Suppressor macrophage (primary cell): ENCODE measurements around the gene DPYD.

ENCODE experiments used
- DNase-seq, 4 experiments: peaks; one replicate each; pipeline ENCODE4 v3.0.0-alpha.2; 2020 to 2022

Gene DPYD

DNA sequence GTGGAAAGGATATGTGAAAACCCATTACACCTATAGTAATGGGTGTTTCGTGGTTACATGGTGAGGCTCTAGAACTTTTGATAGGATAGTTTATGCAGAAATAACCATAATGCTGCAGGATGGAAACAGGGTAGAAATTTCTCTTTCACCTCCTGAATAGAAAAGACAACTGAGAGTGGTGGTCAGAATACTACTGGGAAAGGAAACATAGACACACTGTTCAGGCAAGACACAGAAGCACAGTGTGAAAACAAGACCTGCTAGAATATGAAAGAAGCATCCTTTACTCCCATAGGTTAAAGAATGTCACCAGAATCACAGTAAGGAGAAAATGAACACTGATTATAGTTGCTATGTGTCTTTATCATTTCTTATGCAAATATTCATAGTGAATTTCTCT, 496.6 kb downstream of the DPYD start:
- no peak for DNase-seq

DNA sequence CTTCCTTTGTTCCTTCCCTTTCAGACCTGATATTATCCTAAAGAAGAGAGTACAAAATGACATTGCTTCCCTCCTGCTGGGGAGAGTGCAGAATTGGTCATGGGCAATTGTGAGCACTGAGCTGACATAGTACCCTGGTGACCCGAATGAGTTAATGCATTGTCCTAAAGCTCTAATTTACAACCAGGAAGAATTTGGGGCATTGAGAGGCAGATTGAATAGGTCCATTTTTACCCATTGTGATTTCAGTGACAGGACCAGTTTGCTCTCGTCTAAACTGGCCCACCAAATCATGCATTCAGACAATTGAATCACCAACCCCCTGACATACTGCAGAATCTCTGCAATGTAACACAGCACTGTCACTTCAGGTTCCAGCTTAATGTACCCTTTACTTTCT, 497.4 kb downstream of the DPYD start:
- no peak for DNase-seq

DNA sequence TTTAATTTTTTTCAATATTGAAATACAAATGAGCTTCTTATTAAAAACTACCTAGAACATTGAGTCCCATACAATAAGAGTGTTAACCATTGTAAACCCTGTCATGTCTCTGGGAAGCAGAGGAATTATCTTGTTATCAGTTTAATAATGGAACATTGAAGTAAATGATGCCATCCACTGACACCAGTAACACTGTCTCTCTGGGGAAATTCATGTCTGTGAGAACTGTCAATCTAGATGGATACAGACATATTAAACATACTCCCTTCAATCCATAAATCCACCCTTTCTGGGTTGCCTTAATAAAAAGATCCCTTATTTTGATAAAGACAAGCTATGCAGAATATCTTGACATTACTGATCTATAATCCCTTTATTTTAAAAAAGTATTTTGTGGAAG, 503.2 kb downstream of the DPYD start:
- DNase-seq: no peak

DNA sequence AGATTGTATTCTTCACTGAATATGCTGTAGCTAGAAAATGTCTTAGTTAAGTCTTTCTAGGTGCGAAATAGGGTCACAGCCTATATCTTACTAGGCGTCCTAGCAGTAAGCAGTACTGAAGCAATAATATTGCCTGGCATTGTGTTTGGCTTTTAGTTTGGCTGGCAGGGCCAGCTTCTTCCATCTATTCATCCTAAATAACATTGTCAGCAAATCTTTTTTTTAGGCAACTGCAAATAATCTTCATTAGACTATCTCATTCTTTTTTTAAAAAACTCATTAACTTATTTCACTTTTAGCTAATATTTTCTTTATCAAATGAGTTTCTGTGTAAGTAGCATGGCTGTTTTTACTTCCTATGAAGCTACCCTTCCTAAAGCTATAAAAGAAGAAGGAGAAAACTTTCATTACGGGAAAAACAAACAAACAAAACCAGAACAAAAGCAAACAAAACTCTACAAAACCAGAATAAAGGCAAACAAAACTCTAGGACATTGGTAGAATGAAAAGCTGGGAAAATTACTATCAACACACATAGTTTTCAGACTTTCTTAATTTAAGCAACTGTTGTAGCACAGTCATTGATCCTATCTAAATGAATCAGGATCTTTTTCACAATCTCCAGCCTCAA, 506.0 kb downstream of the DPYD start:
- no peak for DNase-seq

DNA sequence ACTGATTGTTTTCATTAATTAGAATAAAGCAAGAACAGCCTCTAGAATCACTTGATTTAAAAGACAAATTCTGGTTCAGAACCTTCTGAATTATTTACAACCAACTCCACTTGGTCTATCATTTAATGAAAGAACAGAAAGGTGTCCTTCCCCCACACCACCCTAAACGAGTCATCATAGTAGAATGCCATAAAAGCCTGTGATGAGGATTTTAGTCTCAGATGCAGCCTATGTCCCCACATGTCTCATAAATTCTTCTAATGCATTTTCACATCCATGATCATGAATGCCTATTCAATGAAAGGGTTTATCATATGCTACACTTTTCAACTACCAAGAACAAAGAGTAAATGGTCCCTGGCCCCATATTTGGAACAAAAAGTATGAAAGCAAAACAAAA, 508.1 kb downstream of the DPYD start:
- DNase-seq: no peak

DNA sequence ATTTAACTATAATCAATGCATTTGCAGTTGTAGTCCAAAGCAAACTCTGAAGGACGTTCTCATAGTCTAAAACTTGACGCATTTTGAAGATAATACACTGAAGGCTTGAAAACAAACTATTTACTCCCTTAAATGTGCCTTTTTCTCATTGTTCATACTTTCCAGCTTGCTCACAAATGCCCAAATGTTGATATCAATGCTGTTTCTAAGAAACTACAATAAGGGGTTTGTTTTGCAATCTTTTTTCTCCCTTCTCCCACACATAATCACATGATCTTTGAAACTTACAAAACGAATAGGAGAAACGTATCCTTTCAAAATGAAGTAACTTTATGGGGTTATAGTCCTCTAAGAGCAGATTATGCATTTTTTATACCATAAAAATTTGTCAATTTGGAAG, 508.7 kb downstream of the DPYD start:
- peak in 2 of 4 experiments; percentile 10 to 27 for DNase-seq

DNA sequence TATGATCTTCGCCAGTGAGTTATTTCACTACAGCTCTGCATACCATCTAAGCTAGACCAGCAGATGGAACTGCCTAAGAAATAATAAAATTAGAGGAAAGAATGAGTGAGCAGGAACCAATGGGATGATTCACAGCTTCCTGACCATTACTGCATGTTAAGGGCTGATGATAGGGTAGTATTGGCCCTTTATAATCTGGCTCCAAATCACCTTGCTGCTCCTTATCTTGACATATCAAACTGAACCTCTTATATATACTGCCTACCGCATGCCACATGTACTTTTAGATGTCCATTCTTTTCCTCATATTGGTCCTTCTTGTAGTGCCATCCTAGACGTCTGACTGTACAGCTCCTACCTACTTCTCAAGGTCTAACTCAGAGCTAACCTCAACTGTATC, 524.4 kb downstream of the DPYD start:
- no peak for DNase-seq

DNA sequence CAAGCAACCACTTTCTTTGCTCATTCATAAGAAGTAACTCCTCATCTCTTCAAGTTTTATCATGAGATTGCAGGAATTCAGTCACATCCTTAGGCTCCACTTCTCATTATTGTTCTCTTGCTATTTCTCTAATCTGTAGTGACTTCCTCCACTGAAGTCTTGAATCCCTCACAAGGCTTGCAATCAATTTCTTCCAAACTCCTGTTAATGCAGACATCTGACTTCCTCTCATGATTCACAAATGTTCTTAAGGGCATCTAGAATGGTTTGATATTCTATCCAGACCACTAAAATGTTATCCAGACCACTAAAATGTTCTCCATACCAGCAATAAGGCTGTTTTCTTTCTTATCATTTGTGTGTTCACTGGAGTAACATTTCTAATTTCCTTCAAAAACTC, 528.1 kb downstream of the DPYD start:
- DNase-seq: no peak

DNA sequence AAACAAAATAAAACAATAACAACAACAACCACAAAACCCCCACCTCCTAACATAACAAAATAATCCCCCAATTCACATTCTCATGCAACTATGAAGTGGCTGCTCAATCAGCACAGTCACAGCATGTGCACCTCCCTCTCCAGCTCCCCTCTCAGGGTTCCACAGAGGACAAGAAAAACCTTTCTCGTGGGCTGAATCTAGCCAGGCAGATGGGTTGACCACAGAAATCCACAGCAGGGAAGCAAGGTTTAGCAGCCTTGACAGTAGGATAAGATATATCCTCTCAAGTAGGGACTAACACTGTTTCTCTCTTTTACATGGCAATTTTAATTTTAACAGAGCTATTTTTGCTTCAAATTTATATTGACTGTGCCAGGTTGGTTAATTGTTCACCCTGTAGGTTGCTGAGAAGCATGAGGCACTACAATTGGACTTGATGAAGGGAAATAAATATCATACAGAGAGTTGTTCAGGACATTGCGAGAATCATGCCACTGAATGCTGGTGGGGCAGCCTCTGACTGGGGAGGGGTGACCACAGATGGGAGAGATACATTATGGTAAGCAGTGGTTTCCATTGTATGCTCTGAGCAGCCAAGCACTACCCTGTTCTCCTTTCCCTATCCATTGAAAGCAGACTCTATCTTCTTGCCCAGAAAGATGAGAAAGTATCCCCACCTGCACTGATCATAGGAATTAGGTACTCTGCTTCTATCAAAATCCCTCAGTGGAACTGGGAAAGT, 535.1 kb downstream of the DPYD start:
- DNase-seq: no peak

DNA sequence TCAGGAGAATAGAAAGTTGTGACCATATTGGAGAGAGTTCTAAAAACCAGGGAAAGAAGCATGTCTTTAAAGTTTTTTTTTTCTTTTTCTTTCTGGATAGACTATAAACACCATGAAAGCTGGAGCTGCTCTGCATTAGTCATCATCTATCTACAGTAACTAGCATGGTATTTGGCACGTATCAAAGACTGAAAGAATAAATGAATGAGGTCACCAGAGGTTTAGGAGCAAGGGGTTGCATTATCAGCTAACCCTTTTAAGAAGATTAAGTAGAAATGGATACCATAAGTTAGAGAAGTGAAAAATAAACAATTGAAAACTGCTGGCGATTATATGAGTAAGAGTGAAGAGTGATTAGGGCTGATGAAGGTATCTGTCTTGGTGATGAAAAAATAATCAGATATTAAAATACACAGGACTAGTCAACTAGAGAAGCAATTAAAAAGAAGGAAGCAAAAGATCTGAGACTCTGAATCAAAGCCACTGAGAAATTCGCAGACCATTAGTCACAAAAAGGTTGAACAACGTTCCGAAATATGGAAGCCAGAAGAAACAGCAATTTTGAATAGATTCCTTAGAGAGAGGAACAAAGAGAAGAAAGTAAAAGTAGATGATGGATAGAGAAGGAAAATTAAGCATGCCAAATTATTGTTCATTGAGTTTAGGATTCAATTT, 536.4 kb downstream of the DPYD start:
- DNase-seq: no peak

DNA sequence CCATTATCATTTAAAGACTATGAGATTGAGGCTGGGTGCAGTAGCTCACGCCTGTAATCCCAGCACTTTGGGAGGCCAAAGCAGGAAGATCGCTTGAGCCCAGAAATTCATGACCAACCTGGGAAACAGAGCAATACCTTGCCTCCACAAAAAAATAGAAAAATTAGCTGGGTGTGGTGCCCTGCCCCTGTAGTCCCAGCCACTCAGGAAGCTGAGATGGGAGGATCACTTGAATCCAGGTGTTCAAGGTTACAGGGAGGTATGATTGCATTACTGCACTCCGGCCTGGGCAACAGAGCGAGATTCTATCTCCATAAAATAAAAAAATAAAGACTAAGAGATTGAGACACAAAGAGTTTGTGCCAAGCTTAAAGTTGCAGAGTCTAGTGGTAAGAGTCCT, 537.0 kb downstream of the DPYD start:
- DNase-seq: no peak

DNA sequence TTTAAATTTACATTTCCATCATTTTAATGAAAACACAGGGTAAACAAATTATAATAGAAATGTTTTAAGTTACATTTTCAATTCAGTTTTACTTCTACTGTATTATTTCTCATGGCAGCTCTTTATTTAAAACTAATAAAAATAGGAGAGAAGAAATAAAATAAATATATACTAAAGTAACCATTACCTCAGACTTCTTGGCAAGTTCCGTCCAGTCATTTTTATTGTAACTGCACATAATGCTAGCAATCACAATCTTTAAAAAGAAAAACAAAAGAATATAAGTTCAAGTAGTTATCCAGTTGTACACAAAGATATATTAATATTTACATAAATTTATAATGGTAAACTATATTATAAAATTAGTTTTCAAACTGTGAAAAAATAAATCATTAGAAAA, 538.6 kb downstream of the DPYD start:
- no peak for DNase-seq

DNA sequence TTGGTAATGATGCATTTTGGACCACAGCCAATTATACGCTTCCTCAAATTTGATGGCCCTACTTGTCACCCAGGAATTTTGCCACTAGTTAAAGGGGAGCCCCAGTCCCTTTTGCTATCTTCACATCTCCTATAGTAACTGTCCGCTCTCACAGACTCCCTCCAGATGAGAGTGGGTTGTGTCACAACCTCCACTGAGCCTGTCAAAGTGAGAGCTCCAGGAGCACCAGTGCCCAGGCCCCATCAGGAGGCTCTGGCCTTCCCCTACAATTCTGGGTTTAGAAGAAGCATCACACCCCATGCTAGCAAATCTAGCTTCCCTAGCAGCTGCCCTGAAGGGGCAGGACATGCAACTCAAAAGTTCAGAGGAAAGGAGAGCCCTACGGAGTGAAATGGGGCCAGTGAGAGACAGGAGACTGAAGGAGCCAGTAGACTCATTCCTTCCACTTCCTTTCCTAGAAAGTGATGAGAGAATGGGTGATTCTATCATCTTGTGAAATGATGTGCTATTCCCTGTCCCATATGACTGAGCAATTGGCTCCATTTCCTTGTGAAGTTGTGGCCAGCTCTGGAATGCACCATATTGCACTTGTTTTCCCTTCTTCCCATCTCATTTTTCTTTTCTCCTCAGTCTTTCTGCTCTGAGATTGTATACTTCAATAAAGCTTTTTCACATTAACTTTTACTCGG, 541.3 kb downstream of the DPYD start:
- peak in 2 of 4 experiments; percentile 5 to 39 for DNase-seq

DNA sequence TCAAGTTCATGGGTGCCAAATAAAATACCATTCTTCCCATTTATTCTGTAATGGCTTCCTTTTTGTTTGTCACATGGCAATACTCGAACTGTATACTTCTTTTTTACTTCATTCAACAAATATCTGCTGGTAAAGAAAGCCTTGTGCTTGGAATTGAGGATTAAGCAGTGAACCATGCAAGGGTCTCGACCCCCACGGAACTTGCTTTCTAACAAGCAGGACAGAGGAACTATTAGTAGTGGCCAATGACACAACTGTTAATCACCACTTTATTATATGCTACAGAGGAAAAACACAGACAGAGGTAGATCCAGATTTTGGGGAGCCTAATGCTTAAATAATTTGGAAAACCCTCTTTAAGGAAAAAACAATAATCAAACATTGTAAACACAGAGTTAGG, 542.2 kb downstream of the DPYD start:
- no peak for DNase-seq

DNA sequence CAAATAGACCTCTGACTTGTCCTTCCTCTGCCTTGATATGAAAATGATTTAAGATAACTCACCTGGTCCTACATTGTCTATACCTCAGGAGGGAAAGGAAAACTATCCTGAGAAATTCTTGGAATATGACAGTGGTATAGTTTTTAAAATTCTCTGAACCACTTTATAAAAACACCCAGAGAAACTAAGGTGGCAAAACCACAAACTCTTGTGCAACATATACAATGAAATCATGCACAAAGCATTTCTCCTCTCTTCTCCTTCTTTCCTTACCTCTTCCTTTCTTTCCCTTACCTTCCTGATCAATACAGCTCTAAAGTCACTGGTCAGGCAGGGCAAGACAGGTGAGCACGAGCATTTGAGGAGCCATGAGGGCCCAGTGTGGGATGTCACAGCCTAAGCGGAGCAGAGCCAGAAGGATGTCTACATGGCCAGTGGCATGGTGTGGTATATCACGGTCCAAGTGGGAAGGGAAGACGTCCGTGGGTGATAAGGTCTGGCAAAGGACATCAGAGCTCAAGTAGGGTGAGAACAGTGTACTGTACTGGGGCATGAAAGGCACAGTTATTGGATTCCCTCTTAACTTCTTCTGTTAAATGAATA, 543.3 kb downstream of the DPYD start:
- no peak for DNase-seq

DNA sequence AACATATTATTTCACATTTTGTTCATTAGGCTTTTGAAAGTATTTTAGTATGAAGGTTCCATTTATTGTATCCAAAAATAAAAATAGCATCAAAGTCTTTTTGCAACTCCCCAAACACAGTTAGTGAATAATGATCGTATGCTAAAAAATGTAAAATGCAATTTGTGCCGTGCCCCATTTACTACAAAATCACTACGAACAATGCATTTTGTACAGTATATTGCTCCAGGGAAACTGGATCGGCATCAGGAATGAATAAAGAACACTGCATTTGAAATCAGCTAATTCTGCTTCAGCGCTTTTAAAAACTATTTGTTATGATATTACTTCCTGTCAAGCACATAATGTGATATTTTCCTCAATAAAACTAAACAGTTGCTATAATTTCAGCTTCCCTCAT, 547.8 kb downstream of the DPYD start:
- no peak for DNase-seq

DNA sequence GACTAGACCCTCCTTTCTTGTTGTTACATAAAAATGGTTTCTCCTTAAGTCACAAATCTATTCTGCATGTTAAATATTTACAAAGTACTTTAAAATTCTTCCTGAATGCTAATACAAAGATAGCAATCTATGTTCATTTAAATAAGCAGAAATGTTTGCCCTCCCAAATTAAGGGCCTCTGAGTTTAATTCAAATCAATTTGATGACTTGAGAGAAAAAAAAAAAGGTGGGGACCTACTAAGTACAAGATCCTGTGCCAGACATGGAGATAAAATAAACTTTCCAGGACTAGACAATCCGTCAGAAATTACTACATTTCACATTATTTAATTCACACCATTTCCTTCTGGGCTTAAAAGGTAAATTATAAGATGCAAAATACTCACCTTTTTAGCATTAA, 548.3 kb downstream of the DPYD start:
- DNase-seq: no peak

DNA sequence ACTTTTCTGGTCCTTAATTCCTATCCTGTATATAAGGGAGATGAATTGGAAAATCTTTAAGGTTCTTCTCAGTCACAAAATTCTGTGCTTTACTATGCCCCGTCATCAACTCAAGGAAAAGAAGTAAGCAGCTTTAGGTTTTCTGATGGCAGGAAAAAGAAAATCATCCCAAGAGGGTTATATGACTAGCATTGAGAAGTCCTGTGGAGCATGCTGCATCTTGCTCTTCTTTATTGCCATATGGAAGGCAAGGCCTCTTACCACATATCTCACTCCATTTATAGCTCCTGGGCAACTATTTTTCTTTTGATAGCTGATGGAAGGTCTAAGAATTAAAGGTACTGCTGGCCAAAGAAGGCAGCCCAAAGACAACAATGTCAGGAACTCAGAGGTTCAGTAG, 552.5 kb downstream of the DPYD start:
- no peak for DNase-seq

DNA sequence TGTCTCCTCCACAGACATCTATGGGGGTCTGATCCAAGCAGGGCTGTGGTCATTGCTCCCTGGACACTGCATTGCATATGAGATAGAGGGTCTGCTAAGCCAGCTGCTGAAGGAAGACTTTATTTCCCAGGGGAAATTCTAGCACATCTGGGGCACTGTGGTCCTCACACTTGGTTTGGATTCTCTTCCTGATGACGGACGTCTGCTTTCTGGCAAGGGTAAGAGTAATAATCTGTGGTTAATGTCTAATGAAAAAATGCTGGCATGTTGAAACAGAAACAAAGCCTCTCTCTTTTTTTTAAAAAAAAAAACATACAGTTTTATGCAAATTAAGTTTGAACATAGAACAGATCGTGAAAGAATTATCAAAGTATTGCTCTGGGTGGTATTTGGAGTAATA, 553.9 kb downstream of the DPYD start:
- no peak for DNase-seq

DNA sequence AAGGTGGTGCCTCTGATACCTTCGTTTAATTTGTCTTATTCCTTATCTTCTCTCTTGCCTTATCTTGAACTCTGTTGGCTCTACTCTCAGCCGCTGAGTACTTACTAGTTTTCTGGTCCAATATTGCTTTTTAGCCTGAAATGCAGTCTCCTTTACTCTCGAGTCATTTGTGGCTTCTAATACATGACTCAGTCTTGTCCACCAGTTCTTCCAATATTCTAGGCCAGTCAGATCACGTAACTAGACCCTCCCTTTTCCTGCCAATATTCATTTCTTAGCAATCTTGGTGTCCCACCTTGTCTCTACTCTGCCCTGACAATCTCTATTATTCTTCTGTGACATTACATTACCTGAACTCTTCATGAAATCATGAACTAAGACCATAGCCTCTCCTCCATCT, 555.8 kb downstream of the DPYD start:
- no peak for DNase-seq

DNA sequence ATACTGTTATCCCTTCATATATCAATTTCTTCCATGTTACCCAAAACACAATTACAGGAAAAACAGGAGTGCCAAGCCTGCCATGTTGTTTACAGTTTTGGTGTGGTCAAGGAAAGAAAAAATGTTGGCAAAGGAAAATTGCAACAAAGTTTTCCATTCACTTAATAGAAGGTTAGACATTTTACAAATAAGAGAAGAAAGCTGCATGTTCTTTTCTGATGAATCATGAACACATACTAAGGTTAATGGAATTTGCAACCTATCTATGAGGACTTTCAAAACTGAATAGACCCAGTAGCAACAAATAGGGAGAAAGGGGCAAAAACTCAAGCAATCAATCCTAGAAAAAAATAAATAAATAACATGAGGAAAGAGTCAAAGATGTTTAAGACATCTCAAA, 556.7 kb downstream of the DPYD start:
- DNase-seq: no peak

DNA sequence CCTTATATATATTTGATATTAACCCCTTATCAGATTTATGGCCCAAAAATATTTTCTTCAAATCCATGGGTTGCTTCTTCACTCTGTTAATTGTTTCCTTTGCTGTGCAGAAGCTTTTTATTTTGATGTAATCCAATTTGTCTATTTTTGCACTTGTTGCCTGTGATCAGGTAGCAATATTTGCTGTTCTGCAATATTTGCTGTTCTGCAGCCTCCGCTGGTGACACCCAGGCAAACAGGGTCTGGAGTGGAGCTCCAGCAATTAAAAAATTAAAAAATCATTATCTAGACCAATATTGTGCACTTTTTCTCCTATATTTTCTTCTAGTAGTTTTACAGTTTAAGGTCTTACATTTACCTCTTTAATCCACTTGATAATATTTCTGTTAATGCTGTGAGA, 564.5 kb downstream of the DPYD start:
- no peak for DNase-seq

DNA sequence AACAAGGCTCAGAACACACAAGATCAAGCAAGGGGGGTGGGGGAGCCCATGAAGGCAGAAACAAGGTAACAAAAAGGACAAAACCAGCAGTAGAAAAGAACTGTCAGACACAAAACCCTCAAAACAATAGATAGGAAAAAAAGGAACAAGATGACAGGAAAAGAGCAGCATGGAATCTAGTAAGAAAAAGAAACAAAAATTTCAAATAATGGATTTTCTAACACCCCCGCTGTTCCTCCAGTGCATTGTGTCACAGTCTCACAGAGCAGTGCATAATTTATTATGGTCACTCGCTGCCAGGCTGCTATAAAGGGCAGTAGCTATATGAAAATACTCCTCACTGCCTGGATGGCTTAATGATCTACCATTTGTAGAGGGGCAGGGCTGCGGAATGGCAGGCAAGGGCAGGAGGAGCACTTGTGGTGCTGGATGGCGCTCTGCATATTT, 567.9 kb downstream of the DPYD start:
- DNase-seq: no peak
